Tongue (tissue), 2 donors: ENCODE results near the gene EREG. TPM values are rescaled to one million over a fixed set of nuclear protein-coding genes. Genes with fewer than 3 reads are reported as not detected.
"Not testable (repeated sequence)": the region's sequence is repeated elsewhere in the genome, so short reads cannot be mapped to it uniquely, and the experiment has no call there.

Experiments
- DNase-seq: peaks from one replicate; pipeline ENCODE4 v3.0.0-alpha.2; 2015
- total RNA-seq: library from RNA; depleted of rRNA; stranded (reverse); fragments of >200 nt; gene quantifications from one replicate; pipeline ENCODE4 v1.2.3, GENCODE V29; 2014

The EREG gene
- total RNA-seq, 1 donor from 2014 or later, result 0.72 TPM

DNA sequence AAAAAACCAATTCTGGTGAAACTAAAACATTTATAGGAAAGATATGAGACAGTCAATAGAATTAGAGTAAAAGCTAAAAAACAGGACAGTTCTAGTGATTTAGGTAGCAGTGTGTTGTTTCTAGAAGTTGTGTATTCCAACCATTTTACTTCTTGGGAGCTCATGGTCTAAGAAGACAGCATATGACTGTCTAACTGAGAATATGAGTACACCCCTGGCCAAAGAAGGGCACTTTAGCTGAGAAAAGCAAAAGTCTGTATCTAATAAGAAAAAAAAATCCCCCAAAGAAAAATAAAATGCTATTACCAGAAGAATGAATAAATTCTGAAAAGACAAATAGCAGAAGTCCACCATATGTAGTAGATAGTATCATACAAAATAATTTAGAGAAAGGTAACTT lies 26.4 kb downstream of the EREG start:
- no peak for DNase-seq

DNA sequence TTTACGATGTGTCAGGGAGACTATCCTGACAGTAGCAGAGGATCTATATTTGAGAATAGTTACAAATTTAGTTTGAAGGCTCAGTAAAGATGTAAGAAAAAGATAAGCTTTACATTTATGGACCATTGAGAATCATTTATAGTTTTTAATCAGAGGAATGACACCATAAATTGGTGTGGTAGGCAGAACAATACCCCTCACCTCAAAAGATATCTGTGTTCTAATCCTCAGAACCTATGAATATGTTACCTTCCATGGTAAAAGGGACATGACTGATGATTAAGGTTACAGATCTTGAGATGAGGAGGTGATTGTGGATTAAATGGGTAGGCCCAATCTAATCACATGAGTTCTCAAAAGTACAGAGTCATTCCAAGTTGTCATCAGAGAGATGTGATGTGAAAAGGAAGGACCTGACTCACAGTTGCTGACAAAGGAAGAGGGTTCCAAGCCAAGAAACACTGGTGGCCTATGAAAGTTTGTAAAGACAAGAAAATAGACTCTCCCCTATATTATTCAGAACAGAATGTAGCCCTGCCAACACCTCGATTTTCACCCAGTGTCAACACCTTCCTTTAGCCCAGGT lies 27.0 kb downstream of the EREG start:
- no peak for DNase-seq

DNA sequence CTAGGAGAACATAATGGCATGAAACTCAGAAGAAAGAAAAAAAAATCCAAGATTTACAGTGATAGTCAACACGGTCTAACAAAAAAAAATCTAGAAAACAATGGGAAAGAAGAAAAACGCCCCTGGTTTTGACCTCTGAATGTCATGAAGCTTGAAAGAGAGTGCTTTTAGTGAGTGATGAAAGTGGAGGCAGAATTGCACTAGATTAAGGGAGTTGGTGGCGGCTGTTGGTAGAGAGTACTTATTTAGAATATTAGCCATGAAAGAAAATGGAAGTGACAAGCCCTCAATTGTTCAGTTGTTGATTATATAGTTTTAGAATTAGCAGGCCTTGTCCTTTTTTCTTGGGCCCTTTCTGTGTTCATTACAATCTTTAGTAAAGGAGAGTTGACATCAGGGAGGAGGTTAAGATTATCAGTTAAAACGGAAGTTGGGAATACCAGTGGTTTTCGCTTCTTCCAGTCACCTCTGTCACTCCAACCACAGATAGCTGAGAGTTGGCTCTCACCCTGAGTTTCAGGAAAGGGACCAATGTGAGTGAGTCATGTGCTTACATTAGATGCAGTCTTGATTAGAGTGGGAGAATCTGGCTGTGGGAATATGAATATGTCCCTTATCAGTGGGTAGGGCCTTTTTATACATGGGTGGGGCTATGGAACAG lies 29.7 kb downstream of the EREG start:
- no peak for DNase-seq

DNA sequence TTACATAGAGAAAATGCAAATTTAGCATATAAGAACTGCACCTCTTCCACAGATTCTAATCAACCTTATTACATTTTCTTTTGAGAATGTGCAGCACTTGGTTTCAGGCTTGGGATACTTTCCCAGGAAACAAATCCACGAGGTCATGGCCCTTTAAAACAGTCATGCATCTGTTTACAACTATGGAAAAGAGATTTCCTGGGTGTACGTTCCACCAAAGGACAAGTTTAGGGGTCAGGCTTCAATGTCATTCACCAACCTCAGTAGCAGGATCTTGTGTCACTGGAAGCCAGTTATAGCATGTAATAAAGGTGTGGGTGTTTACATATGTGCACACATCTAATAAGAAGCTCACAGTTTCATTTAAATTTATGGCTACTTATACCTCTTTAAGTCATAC lies 30.7 kb downstream of the EREG start:
- DNase-seq, result no peak

DNA sequence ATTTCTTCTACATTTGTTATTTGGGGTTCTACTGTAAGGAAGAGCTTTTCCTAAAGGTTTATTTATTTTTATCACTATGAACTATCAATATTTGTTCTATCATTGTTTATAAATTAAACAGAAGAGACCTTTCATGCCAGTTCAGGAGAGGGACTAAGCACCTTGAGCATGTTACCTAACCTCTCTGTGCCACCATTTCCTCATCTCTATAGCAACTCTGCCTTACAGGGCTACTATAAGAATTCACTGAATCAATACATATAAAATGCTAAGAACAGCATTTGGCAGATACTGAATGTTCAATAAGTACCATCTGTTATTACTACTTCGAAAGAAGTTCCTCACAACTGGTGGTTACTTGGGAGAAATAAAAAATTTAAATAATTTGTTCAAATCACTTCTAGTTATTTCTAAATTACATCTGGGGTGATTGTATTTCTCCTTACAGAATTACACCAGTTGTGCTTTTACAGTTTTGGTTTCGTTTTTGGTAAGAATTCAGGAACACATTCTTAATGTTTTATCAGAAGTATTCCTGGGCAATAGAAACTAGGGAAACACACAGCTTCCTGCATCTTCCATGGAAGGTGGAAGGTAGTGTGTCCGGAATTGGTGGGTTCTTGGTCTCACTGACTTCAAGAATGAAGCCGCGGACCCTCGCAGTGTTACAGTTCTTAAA lies 32.9 kb downstream of the EREG start:
- no peak for DNase-seq

DNA sequence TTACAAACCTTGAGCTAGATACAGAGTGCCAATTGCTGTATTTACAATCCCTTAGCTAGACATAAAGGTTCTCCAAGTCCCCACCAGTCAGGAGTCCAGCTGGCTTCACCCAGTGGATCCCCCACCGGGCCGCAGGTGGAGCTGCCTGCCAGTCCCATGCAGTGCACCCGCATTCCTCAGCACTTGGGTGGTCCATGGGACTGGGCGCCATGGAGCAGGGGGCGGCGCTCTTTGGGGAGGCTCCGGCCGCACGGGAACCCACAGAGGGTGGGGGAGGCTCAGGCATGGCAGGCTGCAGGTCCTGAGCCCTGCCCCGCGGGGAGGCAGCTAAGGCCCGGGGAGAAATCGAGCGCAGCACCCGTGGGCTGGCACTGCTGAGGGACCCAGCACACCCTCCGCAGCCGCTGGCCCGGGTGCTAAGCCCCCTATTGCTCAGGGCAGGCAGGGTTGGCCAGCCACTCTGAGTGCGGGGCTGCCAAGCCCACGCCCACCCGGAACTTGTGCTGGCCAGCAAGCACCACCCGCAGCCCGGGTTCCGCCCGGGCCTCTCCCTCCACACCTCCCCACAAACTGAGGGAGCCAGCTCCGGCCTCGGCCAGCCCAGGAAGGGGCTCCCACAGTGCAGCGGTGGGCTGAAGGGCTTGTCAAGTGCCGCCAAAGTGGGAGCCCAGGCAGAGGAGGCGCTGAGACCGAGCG lies 34.1 kb downstream of the EREG start:
- not testable (repeated sequence) for DNase-seq

DNA sequence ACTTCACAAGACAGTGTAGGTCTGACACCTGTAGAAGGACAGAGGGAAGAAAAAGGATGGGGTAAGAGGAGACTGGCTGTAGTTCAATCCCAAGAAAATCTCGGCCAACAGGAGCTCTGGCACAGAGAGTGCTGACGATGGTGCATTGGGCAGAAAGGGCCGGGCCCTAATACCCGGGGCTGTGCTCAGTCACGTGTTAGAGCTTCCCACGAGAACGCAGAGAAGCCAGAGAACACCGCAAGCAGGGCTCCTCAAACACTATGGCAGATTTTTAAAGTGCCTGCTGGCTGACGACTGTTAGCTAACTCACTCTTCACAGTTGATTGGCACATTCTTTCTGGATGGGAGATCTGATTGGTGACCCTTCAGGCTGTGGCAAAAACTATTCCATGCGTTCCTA lies 35.5 kb downstream of the EREG start:
- no peak for DNase-seq

DNA sequence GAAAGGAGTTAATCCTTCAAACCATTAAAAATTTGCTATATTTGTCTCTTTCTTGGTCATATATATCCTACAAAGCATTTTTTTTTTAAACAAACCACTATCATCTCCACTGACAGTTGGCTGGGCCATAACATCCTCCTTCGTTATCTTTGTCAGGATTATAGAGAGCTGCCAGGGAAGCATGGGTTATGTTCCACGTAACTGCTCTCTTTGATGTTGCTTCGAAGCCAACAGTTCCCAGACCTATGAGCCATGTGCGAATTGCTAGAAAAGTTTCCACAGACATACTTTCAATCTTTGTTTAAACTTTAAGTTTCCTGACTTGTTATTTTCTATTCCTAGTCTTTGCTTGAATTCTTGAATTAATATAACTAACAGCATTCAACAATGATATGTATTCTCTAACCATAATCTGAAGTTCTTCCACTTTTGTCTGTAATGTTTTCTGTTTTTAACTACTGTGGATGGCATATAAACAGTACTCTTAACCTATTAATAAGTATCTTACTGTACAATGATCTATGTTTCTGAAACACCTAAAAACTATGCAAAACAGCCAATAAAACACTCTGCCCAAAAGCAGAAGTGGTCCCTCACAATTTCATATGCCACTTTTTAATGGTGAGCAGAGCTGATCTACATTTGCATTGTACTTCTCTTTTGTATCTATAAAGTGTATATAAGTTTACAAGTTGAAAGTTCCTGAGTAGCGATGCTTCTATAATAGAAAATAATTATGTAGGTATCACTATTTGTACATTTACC lies 37.9 kb downstream of the EREG start:
- DNase-seq, result no peak

DNA sequence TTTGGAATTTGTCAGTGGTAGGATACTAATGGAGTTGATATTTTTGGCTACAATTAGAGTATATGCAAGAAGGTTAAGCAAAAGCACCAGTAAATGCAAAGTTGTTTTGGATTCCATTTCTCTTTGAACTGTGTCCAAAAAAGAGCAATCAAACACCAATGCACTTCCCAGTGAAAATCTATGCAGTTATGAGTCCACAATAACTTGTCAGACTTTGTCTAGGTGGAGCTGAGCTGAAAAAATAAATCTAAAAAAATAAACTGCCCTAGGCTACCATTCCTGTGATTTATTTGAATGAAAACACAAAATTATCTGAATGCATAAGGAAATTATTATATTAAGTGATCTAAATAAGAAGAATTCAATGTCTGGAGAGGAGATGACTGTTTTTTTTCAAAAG lies 42.9 kb downstream of the EREG start:
- no peak for DNase-seq

DNA sequence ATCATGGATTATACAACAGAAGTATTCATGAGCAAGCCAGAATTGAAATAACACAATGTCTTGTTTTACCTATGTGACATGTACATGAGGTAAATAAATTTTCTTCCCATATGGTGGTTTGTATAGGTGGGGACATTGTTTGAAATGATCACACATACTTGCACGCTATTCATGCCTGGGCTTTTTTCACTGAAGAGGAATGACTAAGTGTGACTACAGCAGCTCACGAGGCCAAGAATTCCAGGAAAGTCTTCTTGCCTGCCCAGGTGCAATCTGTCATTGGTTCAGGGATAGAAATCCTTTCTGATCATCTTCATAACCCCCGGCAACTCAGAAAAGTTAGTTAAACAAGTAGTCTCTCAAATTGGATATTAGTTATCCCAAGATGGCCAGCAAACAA lies 43.7 kb downstream of the EREG start:
- DNase-seq, result no peak

DNA sequence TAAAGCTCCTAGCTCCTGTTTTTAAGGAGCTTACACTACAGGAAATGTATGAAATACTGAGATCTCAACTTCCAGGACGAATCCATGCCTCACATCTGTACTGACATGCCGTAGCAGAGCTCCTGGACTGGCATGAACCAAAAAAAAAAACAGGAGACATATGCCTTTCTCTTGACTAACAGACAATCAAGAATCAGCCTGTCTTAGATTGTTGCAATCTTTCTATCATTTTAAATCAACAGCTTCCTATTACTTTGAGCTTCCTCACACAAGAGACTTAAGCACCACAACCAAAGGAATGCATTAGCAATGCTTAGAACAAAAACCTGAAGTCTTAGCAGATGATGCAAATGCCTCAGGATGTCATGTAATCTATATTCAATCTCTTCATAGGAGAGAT lies 45.3 kb downstream of the EREG start:
- DNase-seq, result no peak

DNA sequence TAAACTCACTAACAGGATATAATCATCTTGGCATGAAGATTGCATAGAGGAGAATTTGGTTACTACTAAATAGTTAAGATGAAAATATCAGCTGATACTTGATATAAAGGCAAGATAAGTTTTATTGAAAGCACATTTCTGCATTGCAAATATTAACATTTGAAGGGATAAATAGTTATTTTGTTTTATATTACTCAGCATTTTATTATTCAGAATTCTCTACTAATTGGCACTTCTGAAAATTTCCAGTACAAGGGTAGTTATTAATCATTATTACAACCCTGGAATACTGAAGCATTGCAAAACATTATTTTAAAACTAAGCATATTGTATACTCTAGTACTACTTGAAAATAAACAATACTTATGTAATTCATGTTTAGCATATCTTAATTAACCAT lies 47.3 kb downstream of the EREG start:
- no peak for DNase-seq

DNA sequence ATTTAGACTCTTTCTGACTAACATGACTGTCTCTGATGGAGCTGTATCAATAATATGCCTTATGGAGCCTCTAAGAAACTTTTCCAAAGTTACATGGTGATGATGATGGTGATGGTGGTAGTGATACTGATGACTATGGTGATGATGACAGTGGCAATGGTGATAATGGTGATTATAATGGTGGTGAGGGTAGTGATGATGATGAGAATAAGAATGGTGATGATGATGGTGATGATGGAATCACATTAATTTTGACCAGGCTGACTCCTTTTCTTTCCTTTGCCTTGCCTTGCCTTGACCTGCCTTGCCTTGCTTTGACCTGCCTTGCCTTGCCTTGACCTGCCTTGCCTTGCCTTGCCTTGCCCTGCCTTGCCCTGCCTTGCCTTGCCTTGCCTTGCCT lies 48.3 kb downstream of the EREG start:
- DNase-seq, result no peak

DNA sequence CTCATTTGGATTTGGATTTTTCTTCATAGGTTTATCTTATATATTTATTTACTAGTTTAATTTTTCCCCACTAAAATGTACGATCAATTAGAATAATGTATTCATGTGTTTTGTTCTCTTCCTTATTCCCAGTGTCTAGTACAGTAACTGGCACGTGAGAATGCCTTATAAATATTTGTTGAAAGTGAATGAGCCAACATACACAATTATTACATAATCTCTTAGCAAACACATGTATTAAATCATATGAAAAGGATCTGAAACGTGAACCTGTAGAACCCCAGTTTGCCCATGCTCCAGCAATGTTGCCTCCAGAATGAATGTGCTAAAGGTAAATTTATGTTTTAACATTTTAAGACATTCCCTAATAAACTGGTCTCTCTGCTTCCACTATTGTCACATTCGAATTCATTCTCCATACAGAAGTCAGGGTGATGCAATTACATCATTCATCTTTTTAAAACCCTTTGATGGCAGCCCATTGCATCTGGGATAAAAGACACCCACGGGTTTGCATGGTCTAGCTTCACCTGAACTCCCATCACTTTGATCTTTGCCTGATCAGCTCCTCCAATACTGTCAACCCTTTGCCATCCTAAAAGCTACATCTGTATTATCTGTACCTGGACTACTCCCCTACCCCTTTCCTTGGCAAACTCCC lies 49.3 kb downstream of the EREG start:
- no peak for DNase-seq

DNA sequence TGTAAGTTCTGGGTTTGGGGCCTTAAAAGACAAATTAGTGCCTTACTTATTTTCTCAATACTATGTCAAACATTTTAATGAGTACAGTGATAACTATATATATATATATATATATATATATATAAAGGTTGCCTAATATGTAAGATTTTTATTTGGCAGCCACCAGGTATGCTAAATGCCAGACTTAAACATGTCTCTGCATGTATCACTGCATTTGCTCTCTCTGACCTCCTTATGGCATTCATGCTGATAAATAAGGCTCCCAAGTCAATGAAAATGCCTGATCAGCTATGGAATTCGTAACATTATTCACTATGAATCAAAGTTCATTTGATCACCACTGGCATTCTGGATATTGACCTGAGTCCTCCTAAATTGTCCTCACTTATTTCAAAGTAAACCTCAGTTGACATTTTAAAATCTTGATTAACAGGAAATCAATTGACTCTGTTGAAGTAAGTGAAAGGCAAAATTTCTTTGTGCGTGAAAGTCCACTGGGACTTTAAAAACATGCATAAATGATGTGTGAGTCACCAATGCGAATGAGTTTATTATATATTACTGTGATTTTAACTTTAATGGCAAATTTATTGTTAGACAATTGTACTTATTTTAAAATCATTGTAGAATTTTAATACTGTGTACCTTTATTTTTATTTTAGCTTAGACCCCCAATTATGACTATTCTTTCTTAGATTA lies 50.8 kb downstream of the EREG start:
- DNase-seq, result no peak

DNA sequence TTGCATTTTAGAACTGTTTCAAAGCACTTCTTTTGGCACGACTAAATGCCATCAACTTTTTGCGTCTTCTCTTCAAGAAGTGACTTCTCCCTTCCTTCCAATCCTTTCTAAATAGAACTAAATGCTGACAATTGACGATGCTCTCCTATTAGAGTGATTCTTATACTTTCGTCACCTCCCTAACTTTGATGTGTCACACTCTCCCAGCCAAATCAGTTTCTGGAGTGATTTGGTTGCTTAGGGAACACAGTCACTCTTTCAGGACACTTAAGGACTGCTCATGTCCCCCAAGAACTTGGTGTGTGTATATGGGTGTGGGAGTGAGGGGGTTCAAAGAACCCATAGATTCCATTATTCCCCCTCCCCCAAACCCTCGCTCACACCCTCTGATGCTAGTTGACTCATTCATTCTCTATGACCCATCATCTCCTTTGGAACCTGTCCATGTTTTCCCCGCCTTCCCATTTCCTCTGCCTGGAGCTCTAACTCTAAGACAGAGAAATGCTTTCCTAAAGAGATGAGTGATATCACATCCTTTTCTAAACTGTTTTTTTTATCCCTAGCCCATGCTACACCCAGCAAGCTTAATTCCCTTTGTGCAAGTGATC lies 53.2 kb downstream of the EREG start:
- DNase-seq, result no peak

DNA sequence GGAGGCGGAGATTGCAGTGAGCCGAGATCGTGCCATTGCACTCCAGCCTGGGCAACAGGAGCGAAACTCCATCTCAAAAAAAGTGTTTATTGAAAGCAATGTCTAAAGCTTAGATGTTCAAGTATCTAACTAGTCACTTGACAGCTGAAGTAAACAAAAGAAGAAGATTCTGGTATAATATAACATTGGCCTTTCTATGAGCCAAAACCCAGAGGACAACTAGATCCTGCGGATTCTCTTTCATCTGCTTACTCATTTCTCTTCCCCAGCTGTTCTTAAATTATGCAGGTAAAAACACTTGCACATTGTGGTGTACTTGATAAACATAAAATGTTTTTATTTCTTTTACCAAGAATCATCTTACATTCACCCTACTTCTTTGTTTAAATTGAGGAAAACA lies 55.9 kb downstream of the EREG start:
- DNase-seq, result no peak

DNA sequence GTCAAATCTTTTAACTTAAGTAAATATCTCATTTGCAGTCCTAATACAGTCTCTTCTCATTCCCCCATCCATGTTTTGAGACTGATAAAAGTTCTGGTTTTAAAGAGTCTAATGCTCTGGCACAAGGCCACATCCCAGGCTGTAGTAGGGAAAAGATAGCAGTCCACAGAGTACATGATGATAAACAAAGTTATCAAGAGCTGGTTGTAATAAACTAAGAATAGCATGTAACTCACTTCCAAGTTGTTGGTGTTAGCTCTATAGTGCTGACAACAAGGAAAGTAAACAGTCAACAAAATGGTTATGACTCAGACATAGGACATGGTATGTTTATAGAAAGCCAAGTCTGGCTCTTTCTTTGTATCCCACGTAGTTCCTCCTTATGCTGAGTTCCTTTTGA lies 58.2 kb downstream of the EREG start:
- DNase-seq, result no peak

DNA sequence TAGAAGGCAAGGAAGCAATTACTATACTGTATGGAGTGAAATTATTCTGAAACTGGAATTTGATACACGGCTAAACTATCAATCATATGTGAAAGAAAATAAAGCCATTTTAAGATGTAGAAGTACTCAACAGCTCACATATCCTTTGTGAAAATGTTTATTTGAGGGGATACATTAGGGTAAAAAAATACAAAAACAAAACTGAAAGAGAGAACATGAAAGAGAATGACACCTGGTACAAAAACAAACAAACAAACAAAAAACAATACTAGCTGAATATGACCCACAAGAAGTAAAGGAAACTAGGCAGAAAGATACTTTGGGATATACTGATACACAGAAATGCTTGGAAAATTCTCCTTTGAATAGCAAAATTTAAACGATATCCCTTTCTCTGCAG lies 59.2 kb downstream of the EREG start:
- no peak for DNase-seq

DNA sequence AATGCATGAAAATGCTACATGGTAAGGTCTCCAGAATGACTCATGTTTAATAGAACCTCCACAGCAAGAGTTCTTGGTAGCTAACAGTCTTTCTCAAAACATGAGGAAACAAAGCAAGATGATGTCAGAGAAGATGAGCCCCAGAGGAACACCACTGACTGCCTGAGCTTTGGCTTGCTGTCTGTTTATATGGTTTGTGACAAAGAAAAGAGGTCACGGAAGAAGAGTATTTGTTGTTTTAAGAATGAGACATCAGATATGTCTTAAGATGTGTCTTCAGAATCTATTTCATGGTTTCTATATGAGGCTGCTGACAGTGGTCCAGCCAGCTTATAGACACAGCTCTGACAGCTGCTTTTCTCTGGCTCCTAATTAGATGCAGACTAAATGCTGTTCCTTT lies 61.2 kb downstream of the EREG start:
- peak; percentile 9 for DNase-seq

DNA sequence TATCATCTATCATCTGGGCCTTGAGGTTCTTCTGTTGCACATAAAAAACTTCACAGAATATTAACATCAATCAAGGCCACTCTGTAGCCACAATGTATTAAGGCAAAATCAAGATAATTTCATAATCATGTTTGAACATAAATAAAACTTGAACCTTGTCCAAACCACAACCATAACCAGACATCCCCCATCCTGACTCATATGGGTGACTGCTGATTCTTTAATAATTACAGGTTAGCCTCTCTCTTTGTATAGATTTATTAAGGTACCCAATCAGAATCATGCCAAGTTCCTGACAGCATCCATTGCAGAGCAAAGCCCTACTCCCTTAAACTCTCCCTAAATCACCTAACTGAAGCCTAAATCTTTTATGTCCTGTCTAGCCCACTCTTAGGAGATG lies 63.3 kb downstream of the EREG start:
- DNase-seq, result no peak
